GM18868 (cell line): Measurements from ENCODE around the gene CREB3.
A peak's percentile ranks its signal among the peaks of the same experiment; 100 is the strongest.

ENCODE experiments used
- ATAC-seq: cut with Tn5 transposase; IDR thresholded peaks from one replicate; pipeline ENCODE4 v1.9.1; 2021; ENCODE audit warnings: mild to moderate bottlenecking, moderate library complexity; ENCODE audit not compliant: unreplicated experiment

The CREB3 gene

GRCh38 chr9:35732185-35732799, at the start of gene CREB3, which contains the start of gene TLN1:
TSS of gene CREB3 (plus strand) at chr9:35732666. CDS start at chr9:35732773, 107 bp downstream.
TSS of gene TLN1 (minus strand) at chr9:35732195. CDS start at chr9:35725694, 6,501 bp downstream.
- peak; percentile 75 for ATAC-seq

- ATAC-seq = no peak
Measured at GRCh38 chr9:35683323-35683722, 49.1 kb upstream of the CREB3 start.

- ATAC-seq = no peak
Measured at GRCh38 chr9:35684921-35685320, 47.5 kb upstream of the CREB3 start.

GRCh38 chr9:35685506-35685905, 47.0 kb upstream of the CREB3 start:
- ATAC-seq = no peak

GRCh38 chr9:35686222-35687203, 46.0 kb upstream of the CREB3 start:
- no peak for ATAC-seq

- no peak for ATAC-seq
Measured at GRCh38 chr9:35687306-35687705, 45.2 kb upstream of the CREB3 start.

- no peak for ATAC-seq
Measured at GRCh38 chr9:35687972-35688557, 44.4 kb upstream of the CREB3 start.

GRCh38 chr9:35688558-35689541, 43.6 kb upstream of the CREB3 start:
- no peak for ATAC-seq

- no peak for ATAC-seq
Measured at GRCh38 chr9:35689542-35690293, 42.7 kb upstream of the CREB3 start, which contains the start of gene TPM2. TSS of gene TPM2 (minus strand) at chr9:35689925. CDS start at chr9:35689817, 108 bp downstream.

- ATAC-seq = no peak
Measured at GRCh38 chr9:35690294-35690613, 42.2 kb upstream of the CREB3 start.

GRCh38 chr9:35690614-35691333, 41.7 kb upstream of the CREB3 start:
- ATAC-seq = no peak

GRCh38 chr9:35691334-35691650, 41.2 kb upstream of the CREB3 start:
- no peak for ATAC-seq

GRCh38 chr9:35691757-35692301, 40.6 kb upstream of the CREB3 start:
- no peak for ATAC-seq

- ATAC-seq = no peak
Measured at GRCh38 chr9:35695943-35696401, 36.5 kb upstream of the CREB3 start.

- peak; percentile 74 for ATAC-seq
Measured at GRCh38 chr9:35696520-35697215, 35.8 kb upstream of the CREB3 start.

- no peak for ATAC-seq
Measured at GRCh38 chr9:35697486-35697885, 35.0 kb upstream of the CREB3 start.

GRCh38 chr9:35698231-35698630, 34.2 kb upstream of the CREB3 start:
- ATAC-seq = no peak

- no peak for ATAC-seq
Measured at GRCh38 chr9:35700031-35700430, 32.4 kb upstream of the CREB3 start.
